ENCODE measurements around the gene CNST.

- TF ChIP-seq CTCF (IDR thresholded peaks at IDR 0.05) = no peak
- no peak for TF ChIP-seq POLR2A (IDR thresholded peaks at IDR 0.05)
These were observed 10.9 kb downstream of the CNST start for GRCh38 chr1:246577082-246577719.

All from lower leg skin (tissue), 3 donors.